GM10266 (cell line): Measurements from ENCODE around the gene VSTM2L.

Experiments
- DNase-seq: peaks from one replicate; pipeline ENCODE4 v3.0.0; 2012; ENCODE audit errors: extremely low spot score
- TF ChIP-seq, protein P1 (sequence below): IDR thresholded peaks from 2 replicates; pipeline ENCODE4 v1.5.1; 2012; ENCODE audit warnings: mild to moderate bottlenecking, low read depth; ENCODE audit not compliant: control insufficient read depth, insufficient read depth; ENCODE audit errors: missing control alignments

The VSTM2L gene

DNA sequence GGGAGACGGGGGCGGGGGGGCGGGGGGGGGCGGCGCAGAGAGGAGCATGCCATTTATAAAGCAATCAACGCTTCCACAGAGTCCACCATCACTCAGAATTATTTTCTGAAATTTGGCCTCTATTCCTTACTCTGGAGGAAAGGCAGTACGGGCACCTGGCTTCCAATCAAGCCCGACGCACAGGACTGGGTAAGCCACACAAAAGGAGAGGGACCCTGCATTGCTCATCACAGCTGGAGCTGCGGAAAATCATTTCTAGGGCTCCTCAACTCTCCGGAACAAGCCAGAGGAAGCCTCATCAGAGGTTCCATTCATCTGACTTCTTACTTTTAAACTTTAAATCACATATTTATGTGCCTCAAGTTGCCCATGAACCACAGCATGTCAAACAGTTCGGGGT lies 74.4 kb downstream of the VSTM2L start:
- no peak for DNase-seq

DNA sequence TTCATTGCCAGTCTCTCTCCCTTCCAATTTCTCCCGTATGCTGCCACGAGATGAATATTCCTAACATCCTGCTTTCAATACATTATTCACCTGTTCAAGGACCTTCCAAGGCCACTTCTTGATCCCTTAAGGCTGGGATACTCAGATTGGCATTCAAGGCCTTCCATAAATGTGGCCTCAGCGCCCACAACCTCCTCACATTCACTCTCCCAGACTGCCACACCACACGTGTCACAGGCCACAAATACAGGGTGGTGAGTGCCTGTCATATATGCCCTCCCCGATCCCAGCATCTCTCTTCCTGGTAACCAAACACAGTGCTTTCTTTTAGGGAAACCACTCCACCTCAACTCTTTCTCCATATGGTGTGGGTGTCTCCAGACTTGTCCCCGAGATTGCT lies 74.9 kb downstream of the VSTM2L start:
- no peak for DNase-seq
- TF ChIP-seq, protein P1, sequence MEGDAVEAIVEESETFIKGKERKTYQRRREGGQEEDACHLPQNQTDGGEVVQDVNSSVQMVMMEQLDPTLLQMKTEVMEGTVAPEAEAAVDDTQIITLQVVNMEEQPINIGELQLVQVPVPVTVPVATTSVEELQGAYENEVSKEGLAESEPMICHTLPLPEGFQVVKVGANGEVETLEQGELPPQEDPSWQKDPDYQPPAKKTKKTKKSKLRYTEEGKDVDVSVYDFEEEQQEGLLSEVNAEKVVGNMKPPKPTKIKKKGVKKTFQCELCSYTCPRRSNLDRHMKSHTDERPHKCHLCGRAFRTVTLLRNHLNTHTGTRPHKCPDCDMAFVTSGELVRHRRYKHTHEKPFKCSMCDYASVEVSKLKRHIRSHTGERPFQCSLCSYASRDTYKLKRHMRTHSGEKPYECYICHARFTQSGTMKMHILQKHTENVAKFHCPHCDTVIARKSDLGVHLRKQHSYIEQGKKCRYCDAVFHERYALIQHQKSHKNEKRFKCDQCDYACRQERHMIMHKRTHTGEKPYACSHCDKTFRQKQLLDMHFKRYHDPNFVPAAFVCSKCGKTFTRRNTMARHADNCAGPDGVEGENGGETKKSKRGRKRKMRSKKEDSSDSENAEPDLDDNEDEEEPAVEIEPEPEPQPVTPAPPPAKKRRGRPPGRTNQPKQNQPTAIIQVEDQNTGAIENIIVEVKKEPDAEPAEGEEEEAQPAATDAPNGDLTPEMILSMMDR = no peak

More for the DNA sequence above, 74.4 kb downstream of the VSTM2L start:
- TF ChIP-seq, protein P1 = no peak

DNA sequence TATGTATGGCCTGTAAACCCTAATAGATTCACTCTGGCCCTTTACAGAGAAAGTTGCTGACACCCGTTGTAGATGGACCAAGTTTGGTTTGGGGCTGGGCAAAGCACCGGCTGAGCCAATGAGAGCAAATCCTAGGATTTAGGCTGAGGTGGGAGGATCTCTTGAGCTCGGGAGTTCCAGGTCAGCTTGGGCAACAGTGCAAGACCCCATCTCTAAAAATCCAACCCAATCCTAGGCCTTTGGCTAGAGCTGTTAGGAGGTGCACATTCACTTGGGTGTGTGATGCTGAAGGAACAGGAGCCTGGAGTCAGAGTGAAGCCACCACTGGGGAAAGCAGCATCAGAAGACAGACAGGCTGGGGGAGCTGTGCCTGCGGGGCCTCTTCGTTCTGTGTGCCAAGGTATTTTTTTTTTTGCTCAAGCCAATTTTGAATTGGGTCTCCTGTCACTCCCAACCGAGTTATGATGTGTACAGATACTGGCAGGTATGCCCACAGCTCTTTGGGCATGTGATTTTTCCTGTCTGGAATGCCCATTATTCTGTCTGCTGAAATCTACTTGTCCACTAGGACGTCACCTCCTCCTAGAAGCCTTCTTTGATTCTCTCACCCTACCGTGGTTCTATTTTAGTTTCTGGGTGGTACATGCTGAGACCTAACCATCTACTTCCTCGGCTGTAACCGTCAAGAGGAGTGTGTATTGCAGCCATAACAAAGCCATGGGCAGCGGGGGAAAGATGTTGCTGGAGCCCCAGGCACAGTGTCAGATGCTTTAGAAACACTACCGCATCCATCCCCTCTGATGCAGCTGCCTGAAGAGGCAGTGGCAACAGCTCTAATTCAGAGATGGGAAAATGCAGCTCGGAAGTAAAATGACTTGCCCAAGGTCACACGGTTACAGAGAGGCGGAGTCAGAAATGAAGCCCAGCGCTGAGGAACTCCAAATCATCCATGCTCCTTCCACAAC lies 76.4 kb downstream of the VSTM2L start:
- no peak for DNase-seq
- TF ChIP-seq, protein P1 = no peak

DNA sequence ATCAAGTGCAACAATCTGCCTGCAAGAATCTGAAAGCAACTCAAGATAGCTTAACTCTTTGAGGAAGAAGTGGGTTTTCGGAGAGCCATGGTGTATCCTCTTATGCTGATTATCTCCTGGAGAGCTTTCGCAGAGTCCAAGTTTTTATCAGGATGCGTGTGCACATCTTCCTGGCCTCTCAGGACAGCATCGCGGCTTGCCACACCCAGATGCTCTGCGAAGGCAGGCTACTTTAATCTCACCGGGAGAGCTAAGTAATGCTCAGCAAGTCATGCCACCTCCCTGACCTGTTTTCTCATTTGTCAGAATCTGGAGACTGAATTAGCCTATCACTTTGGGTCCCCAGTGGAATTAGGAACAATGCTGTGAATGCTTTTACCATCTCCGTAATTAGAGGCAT lies 77.5 kb downstream of the VSTM2L start:
- TF ChIP-seq, protein P1 = no peak
- DNase-seq = no peak

DNA sequence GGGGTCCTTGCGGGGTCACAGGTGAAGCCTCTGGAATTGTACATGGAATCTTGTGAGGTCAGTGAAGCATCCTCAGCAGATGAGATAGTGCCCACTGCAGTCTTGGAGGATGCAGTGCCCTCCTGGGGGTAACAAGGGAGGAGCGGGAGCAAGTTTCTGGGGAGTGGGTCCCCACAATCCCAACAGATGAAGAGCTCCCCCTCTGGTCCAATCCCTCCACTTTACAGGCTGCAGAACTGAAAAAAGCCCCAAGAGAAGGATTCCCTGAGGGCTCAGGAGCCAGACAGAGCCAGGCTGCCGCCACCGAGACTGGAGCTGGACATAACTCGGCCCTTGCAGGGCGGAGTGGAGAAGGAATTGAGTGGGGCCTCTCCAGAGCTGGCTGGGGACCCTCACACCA lies 77.9 kb downstream of the VSTM2L start:
- DNase-seq = no peak
- TF ChIP-seq, protein P1 = no peak

DNA sequence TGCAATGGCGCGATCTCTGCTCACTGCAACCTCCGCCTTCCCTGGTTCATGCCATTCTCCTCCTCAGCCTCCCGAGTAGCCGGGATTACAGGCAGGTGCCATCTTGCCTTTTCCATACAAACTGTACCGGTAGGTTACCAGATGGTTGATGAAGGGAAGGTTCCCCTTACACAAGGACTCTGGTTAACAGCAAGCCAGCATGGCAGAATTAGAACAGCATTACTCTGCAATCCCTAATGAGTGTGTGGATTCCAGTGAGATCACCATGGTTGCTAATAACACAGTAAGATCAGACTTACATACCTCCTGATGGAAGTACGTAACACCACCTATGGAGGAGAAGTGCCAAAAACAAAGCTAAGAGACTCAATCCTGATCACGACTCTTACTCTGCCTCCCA lies 78.6 kb downstream of the VSTM2L start:
- DNase-seq = no peak
- TF ChIP-seq, protein P1 = no peak

DNA sequence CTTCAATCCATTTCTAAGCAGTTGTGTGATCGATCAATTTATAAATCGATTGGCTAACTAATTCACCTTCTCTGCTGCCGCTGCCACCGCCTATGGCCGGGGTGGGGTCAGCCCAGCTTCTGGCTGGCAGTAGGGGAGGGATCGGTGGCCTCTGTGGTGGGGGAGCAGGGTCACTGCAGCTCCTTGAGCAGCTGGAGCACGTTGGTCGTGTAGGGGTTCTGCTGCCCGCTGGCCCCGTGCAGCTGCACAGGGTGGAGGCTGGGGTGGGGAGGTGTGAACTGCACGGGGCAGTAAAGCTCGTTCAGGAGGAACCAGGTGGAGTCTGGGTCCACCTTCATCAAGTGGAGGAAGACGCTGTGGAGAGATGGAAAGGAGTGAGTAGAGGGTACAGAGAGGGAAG lies 80.4 kb downstream of the VSTM2L start:
- TF ChIP-seq, protein P1 = no peak

More for the DNA sequence above, 80.4 kb downstream of the VSTM2L start:
- no peak for DNase-seq
